HepG2 (cell line): ENCODE measurements around the gene ELL. TPM values are rescaled to one million over a fixed set of nuclear protein-coding genes. Genes with fewer than 3 reads are reported as not detected.

ENCODE experiments used
- AHR ChIP-seq: IDR thresholded peaks from 2 replicates; pipeline ENCODE4 v1.6.1; 2018; ENCODE audit warnings: missing genetic modification reagents, missing compliant biosample characterization
- ATF6 ChIP-seq: sonication (generic); formaldehyde crosslinking; conservative IDR thresholded peaks from 2 replicates; pipeline ENCODE4 v1.4.0; 2020; ENCODE audit warnings: missing genetic modification reagents
- CEBPZ ChIP-seq: IDR thresholded peaks from 2 replicates; pipeline ENCODE4 v1.6.1; 2012; ENCODE audit warnings: low read length, improper control_type of control experiment
- E2F1 ChIP-seq: sonication (generic); formaldehyde crosslinking; IDR thresholded peaks from 2 replicates; pipeline ENCODE4 v1.5.0; 2020; ENCODE audit warnings: missing genetic modification reagents
- FOSL2 ChIP-seq: sonication (generic); formaldehyde crosslinking; IDR thresholded peaks from 2 replicates; pipeline ENCODE4 v1.4.0; 2020; ENCODE audit warnings: missing genetic modification reagents
- MYC ChIP-seq: sonication (generic); formaldehyde crosslinking; IDR thresholded peaks from 2 replicates; pipeline ENCODE4 v1.9.0; 2021; ENCODE audit warnings: missing genetic modification reagents, borderline replicate concordance
- NFE2L2 ChIP-seq: fragments of 150-350 bp; IDR thresholded peaks from 2 replicates; pipeline ENCODE4 v1.6.1; 2014; ENCODE audit warnings: low read length
- POLR2AphosphoS5 ChIP-seq: IDR thresholded peaks from 2 replicates; pipeline ENCODE4 v1.6.1; 2012; ENCODE audit warnings: low read depth, low read length
- RXRB ChIP-seq: IDR thresholded peaks from 2 replicates; pipeline ENCODE4 v1.6.1; 2016; ENCODE audit warnings: borderline replicate concordance, missing genetic modification reagents, missing compliant biosample characterization
- SNAPC2 ChIP-seq: sonication (generic); formaldehyde crosslinking; IDR thresholded peaks from 2 replicates; pipeline ENCODE4 v1.8.1; 2022; ENCODE audit warnings: mild to moderate bottlenecking, missing genetic modification reagents
- SP1 ChIP-seq, 2 experiments: fragments of 450-650 bp in 1 of 2; sonication (generic) in 1 of 2; formaldehyde crosslinking in 1 of 2; IDR thresholded peaks; 2 replicates each; pipeline versions ENCODE4 v1.4.0 to v1.6.1; 2016 to 2020; ENCODE audit warnings: missing genetic modification reagents in 1 of 2
- TGIF2 ChIP-seq: IDR thresholded peaks from 2 replicates; pipeline ENCODE4 v1.6.1; 2016; ENCODE audit warnings: control low read depth, missing compliant biosample characterization
- XRCC5 ChIP-seq: fragments of 200-400 bp; formaldehyde crosslinking; optimal IDR thresholded peaks from 2 replicates; pipeline ENCODE3; 2017; ENCODE audit warnings: mild to moderate bottlenecking, low read length
- ZNF143 ChIP-seq: sonication (generic); formaldehyde crosslinking; IDR thresholded peaks from 2 replicates; pipeline ENCODE4 v1.4.0; 2020; ENCODE audit warnings: missing genetic modification reagents
- ZNF33B ChIP-seq: sonication (generic); formaldehyde crosslinking; IDR thresholded peaks from 2 replicates; pipeline ENCODE4 v1.5.1; 2020; ENCODE audit warnings: mild to moderate bottlenecking, missing genetic modification reagents
- ZNF547 ChIP-seq: sonication (generic); formaldehyde crosslinking; IDR thresholded peaks from 2 replicates; pipeline ENCODE4 v1.5.1; 2020; ENCODE audit warnings: mild to moderate bottlenecking, missing genetic modification reagents
- ZNF670 ChIP-seq: sonication (generic); formaldehyde crosslinking; IDR thresholded peaks from 2 replicates; pipeline ENCODE4 v1.8.0; 2022; ENCODE audit warnings: mild to moderate bottlenecking, missing genetic modification reagents, borderline replicate concordance
- ZNF788 ChIP-seq: sonication (generic); formaldehyde crosslinking; IDR thresholded peaks from 2 replicates; pipeline ENCODE4 v1.5.0; 2020; ENCODE audit warnings: mild to moderate bottlenecking, missing genetic modification reagents, borderline replicate concordance
- polyA plus RNA-seq, 8 experiments: library from polyadenylated mRNA; depleted of rRNA in 3 of 8; stranded (reverse) in 7 of 8; unstranded in 1 of 8; fragments of >200 nt; fragmentation: Illumina TruSeq in 4 of 8; extraction: Trizol in 4 of 8; gene quantifications; 2 replicates each; pipeline versions ENCODE4 v1.2.1 to v1.2.3, GENCODE V29; 2011 to 2016; ENCODE audit warnings: low read depth in 4 of 8, missing spikeins in 1 of 8, mixed read lengths in 1 of 8; ENCODE audit not compliant: insufficient read depth in 1 of 8
- total RNA-seq, 5 experiments: library from RNA; depleted of rRNA; stranded (reverse); fragments of >200 nt; fragmentation: Illumina TruSeq; extraction: Trizol; gene quantifications; 2 replicates each; pipeline ENCODE4 v1.2.3, GENCODE V29; 2016; ENCODE audit warnings: low read depth in 1 of 5

The ELL gene
- total and polyA plus RNA-seq, 2 of the 13 experiments (the other 11 are each of a cell fraction or from before 2014, with no cell fraction given) = 3.7 to 5.4 TPM

- TF ChIP-seq TGIF2 (CRISPR knock-in tag) (peak; percentile 30; the same call in 1 of the 2 replicates), POLR2AphosphoS5 (peak; percentile 63; the same call in 1 of the 2 replicates), ZNF547 (CRISPR knock-in tag) (no peak), RXRB (CRISPR knock-in tag) (peak; percentile 23; the same call in 1 of the 2 replicates), SP1 (IDR thresholded peaks at IDR 0.05) (no peak), SP1 (CRISPR knock-in tag; IDR thresholded peaks at IDR 0.05) (peak; percentile 64), CEBPZ (no peak), NFE2L2 (no peak), ZNF143 (CRISPR knock-in tag) (peak; percentile 88), ZNF33B (CRISPR knock-in tag) (no peak), E2F1 (CRISPR knock-in tag) (peak; percentile 1; the same call in 1 of the 2 replicates), FOSL2 (CRISPR knock-in tag) (peak; percentile 67), ZNF788 (CRISPR knock-in tag) (no peak), AHR (CRISPR knock-in tag) (no peak), ZNF670 (CRISPR knock-in tag) (0 out of 2 replicates have a peak, but pooled peaks have one; percentile 50), ATF6 (CRISPR knock-in tag) (no peak), SNAPC2 (CRISPR knock-in tag) (peak; percentile 100), XRCC5 (peak; percentile 24), MYC (CRISPR knock-in tag) (peak; percentile 33)
Observed at GRCh38 chr19:18522124-18522861, 423 bp upstream of the ELL start (continued).
